CD4-positive, alpha-beta T cell (primary cell): ENCODE measurements around the gene PRDM12. TPM values are rescaled to one million over a fixed set of nuclear protein-coding genes. Genes with fewer than 3 reads are reported as not detected.

ENCODE experiments used
- ATAC-seq: fragments of 200-7000 bp; cut with Tn5 transposase; one replicate; pipeline ENCODE4 v1.10.0; 2022; ENCODE audit warnings: mild to moderate bottlenecking; ENCODE audit not compliant: poor library complexity
- CTCF ChIA-PET: fragments of 350-600 bp; sonication (Branson Sonifier 250); formaldehyde crosslinking; loops from one replicate; lab custom pipeline; 2021; ENCODE audit warnings: antibody characterized with exemption, inconsistent platforms; lab: Charles Lee
- POLR2A ChIA-PET: fragments of 350-600 bp; sonication (Branson Sonifier 250); formaldehyde crosslinking; loops from one replicate; lab custom pipeline; 2021; ENCODE audit warnings: antibody characterized with exemption, inconsistent platforms; lab: Charles Lee
- DNase-seq, 14 experiments: peaks; one replicate each; pipeline ENCODE4 v3.0.0-alpha.2; 2013 to 2020; ENCODE audit warnings: mixed read lengths in 2 of 14
- H3K27ac ChIP-seq, 2 donors: one replicate each; pipeline versions ENCODE4 v1.5.1 to v1.7.0; 2013; ENCODE audit warnings: low read length in 2 of 2, low read depth in 1 of 2, mild to moderate bottlenecking in 1 of 2
- H3K27me3 ChIP-seq, 2 experiments: 1 replicate in 1 of 2; 2 replicates in 1 of 2; pipeline versions ENCODE4 v1.6.1 to v1.7.0; 2013; ENCODE audit warnings: low read length in 2 of 2, control low read depth in 1 of 2, mild to moderate bottlenecking in 1 of 2, moderate library complexity in 1 of 2; ENCODE audit not compliant: insufficient read depth in 2 of 2, control insufficient read depth in 1 of 2
- H3K36me3 ChIP-seq: one replicate; pipeline ENCODE4 v1.6.1; 2013; ENCODE audit warnings: low read length, control low read depth; ENCODE audit not compliant: insufficient read depth
- H3K4me1 ChIP-seq: one replicate; pipeline ENCODE4 v1.6.1; 2013; ENCODE audit warnings: low read length, control low read depth; ENCODE audit not compliant: insufficient read depth
- H3K4me3 ChIP-seq: one replicate; pipeline ENCODE4 v1.5.1; 2013; ENCODE audit warnings: mild to moderate bottlenecking, low read length, moderate library complexity
- H3K9me3 ChIP-seq, 2 experiments: 1 replicate in 1 of 2; 2 replicates in 1 of 2; pipeline versions ENCODE4 v1.6.1 to v1.7.0; 2013; ENCODE audit warnings: low read length in 2 of 2, mild to moderate bottlenecking in 2 of 2, control low read depth in 1 of 2, moderate library complexity in 1 of 2; ENCODE audit not compliant: control insufficient read depth in 1 of 2, insufficient read depth in 1 of 2
- H3K27ac Mint-ChIP-seq: one replicate; pipeline ENCODE4 v1.8.0; 2020; ENCODE audit warnings: mixed read lengths
- H3K27me3 Mint-ChIP-seq: one replicate; pipeline ENCODE4 v1.8.0; 2021; ENCODE audit warnings: mixed read lengths
- H3K36me3 Mint-ChIP-seq: one replicate; pipeline ENCODE4 v1.8.0; 2021; ENCODE audit warnings: low read depth, mixed read lengths
- H3K4me1 Mint-ChIP-seq: one replicate; pipeline ENCODE4 v1.8.0; 2021; ENCODE audit warnings: low read depth, mixed read lengths
- H3K4me3 Mint-ChIP-seq: one replicate; pipeline ENCODE4 v1.8.0; 2020; ENCODE audit warnings: mild to moderate bottlenecking, mixed read lengths
- H3K9me3 Mint-ChIP-seq: one replicate; pipeline ENCODE4 v1.8.0; 2020; ENCODE audit warnings: mixed read lengths
- intact Hi-C, 2 experiments: fragments of 100-400 bp; cut with DNase I in 1 of 2; cut with micrococcal nuclease in 1 of 2; formaldehyde crosslinking; loops; one replicate each; pipeline versions ENCODE4 v1.15.1 to v1.9.0; 2023 to 2025; cut with DNase I, micrococcal nuclease
- total RNA-seq, 174 experiments: library from RNA in 2 of 174; stranded (reverse) in 2 of 174; gene quantifications; one replicate each; pipeline ENCODE4 v1.2.3 and lab custom pipeline; 2021 to 2026
- TF ChIP-seq, protein P1 (sequence below): fragments of 200-600 bp; IDR thresholded peaks from one replicate; pipeline ENCODE4 v1.8.0; 2022; ENCODE audit warnings: antibody characterized with exemption, mild to moderate bottlenecking

PRDM12 gene
- total RNA-seq, 2 experiments from 2014 or later = 0.14 TPM; not detected in 1

DNA sequence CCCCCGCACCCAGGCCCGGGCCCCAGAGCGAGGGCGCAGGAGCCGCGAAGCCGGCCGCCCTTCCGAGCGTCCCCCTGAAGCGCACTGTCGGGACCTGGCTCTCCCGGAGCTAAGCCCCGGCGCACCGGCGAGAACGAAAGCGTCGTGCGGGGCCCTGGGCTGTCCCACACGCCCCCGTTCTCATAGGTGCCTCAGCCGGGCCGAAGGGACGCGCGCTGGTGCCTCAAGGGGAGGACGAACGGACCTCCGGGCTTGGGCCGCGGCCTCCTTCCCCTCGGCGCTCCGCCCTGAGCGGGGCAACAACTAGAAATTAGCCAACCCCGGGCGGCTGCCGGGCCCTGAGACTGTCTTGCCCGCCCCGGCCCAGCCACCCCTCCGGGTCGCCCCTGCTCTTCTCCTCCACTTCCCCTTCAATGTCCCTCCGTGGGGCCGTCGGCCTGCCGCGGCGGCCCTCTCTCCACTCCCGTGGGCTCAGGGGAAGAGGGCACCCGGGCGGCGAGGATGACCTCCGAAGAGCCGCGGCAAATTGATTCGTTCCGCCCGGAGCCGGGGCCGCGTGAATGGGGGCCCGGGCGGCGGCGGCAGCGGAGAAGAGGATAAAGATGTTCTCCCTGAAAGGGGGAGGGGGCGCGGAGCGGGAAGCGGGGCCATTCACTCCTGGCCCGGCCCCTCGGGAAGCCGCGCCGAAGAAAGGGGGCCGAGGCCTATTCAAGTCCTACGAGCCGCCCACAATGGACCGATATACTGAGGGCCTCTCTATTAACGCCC lies 3.5 kb upstream of the PRDM12 start:
- H3K27ac Mint-ChIP-seq = no peak overlapping the region
- H3K4me1 ChIP-seq = peaks cover 55% of the 10 kb centered on the region
- no peak overlapping the region for H3K4me3 ChIP-seq
- POLR2A ChIA-PET = no interaction called here
- intact Hi-C loops = no loop called here
- no peaks in the 10 kb centered on the region for H3K36me3 Mint-ChIP-seq
- H3K27ac ChIP-seq = no peak overlapping the region
- H3K9me3 Mint-ChIP-seq = no peaks in the 10 kb centered on the region
- no peaks in the 10 kb centered on the region for H3K36me3 ChIP-seq
- H3K4me3 Mint-ChIP-seq = no peak overlapping the region
- H3K9me3 ChIP-seq = peaks cover 0 to 36% of the 10 kb centered on the region in 2 experiments
- peaks cover 63 to 76% of the 10 kb centered on the region in 2 experiments for H3K27me3 ChIP-seq
- CTCF ChIA-PET = no interaction called here
- DNase-seq = peak in 1 of 14 experiments; percentile 13
- H3K27me3 Mint-ChIP-seq = peaks cover 67% of the 10 kb centered on the region
- TF ChIP-seq, protein P1, sequence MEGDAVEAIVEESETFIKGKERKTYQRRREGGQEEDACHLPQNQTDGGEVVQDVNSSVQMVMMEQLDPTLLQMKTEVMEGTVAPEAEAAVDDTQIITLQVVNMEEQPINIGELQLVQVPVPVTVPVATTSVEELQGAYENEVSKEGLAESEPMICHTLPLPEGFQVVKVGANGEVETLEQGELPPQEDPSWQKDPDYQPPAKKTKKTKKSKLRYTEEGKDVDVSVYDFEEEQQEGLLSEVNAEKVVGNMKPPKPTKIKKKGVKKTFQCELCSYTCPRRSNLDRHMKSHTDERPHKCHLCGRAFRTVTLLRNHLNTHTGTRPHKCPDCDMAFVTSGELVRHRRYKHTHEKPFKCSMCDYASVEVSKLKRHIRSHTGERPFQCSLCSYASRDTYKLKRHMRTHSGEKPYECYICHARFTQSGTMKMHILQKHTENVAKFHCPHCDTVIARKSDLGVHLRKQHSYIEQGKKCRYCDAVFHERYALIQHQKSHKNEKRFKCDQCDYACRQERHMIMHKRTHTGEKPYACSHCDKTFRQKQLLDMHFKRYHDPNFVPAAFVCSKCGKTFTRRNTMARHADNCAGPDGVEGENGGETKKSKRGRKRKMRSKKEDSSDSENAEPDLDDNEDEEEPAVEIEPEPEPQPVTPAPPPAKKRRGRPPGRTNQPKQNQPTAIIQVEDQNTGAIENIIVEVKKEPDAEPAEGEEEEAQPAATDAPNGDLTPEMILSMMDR = no peak
- no peak for ATAC-seq
- peaks cover 14% of the 10 kb centered on the region for H3K4me1 Mint-ChIP-seq

DNA sequence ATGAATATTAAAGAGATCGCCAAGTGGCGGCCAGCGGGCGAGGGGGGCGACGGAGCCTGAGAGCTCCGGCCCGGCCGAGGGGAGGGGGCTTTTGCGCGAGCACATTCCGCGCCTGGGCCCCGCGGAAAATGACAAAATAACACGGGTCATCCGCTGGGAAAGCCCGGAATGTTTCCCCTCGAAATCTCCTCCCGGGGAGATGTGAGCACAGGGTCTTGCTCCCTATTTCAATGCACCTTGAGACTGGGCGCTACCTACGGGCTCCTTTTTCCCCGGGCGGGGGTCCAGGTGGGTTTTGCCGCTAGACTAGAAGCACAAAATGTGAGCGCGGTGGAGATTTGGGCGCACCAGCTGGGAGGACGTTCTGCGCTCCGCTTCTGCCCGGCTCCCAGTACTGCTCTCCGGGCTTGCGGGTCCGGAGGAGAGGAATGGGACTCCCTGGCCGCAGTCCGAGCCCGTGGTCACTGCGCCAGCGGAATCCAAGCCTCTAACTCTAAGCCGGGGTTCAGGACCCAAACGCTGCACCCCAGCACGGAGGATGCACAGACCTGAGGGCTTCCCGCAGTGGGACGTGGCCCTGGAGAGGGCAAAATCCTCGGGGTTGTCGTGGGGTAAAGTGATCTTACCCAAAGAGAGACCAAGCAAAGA lies 2.8 kb upstream of the PRDM12 start:
- H3K4me1 Mint-ChIP-seq = peaks cover 14% of the 10 kb centered on the region
- H3K27ac Mint-ChIP-seq = no peak overlapping the region
- H3K4me3 Mint-ChIP-seq = peak overlapping the region; percentile 34
- no peak overlapping the region for H3K4me3 ChIP-seq
- intact Hi-C loops = no loop called here
- ATAC-seq (no peak), DNase-seq (no peak)
- H3K27me3 ChIP-seq = peaks cover 63 to 82% of the 10 kb centered on the region in 2 experiments
- CTCF ChIA-PET = no interaction called here
- POLR2A ChIA-PET = no interaction called here
- H3K27ac ChIP-seq = no peak overlapping the region
- peaks cover 61% of the 10 kb centered on the region for H3K4me1 ChIP-seq
- no peaks in the 10 kb centered on the region for H3K36me3 Mint-ChIP-seq
- peaks cover 0 to 42% of the 10 kb centered on the region in 2 experiments for H3K9me3 ChIP-seq
- H3K27me3 Mint-ChIP-seq = peaks cover 65% of the 10 kb centered on the region
- TF ChIP-seq, protein P1 = no peak
- no peaks in the 10 kb centered on the region for H3K9me3 Mint-ChIP-seq
- H3K36me3 ChIP-seq = no peaks in the 10 kb centered on the region

DNA sequence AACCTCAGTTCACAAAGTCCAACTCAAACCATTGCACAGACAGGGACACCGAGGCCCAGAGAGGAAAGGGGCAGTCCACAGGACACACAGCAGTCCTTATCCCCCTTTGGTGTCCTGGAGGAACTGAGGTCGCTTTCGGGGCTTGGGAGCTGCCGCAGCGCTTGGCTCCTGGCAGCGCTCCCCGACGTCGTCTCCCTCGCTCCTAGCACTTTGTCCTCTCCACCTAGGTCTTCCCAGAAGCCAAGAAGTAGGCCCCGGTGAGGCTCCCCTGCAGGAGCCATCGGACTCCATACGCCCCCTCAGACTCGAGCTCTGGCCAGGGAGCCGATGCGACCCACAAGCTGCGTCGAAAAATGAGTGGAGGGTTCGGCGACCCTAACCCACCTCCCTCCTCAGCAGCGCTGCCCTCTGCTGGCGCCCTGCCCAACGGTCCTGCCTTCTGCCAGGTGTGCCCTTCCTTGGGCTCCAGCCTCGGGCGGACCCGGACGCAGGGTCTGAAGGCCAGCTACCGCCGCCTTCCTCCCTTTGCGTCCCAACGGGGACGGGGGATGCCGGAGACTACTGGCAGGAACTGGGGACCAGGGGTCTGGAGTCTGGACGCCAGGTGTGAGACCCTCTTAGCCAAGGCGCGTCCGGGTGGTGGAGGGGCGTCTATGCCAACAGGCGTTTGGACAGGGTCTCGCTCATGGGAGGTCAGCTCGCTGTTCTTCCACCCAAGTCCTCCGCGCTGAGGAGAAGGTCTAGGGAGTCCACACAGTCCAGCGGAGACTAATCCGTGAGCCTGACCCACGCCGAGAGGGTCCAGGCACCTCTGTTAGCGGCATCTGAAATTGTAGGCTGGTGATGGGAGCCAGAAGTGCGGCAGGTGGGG lies 2.1 kb upstream of the PRDM12 start:
- Histone ChIP-seq H3K4me1 (peaks cover 61% of the 10 kb centered on the region), H3K27me3 (peaks cover 68 to 84% of the 10 kb centered on the region in 2 experiments), H3K36me3 (no peaks in the 10 kb centered on the region), H3K9me3 (peaks cover 0 to 48% of the 10 kb centered on the region in 2 experiments), H3K4me3 (no peak overlapping the region), H3K27ac (no peak overlapping the region)
- H3K27ac Mint-ChIP-seq = no peak overlapping the region
- TF ChIP-seq, protein P1 = no peak
- no peaks in the 10 kb centered on the region for H3K36me3 Mint-ChIP-seq
- H3K4me1 Mint-ChIP-seq = peaks cover 14% of the 10 kb centered on the region
- CTCF ChIA-PET = interaction anchor here (1.0 to 1.3 kb wide), 2 partner anchors 20 to 38 kb away, joined by 3 to 5 read pairs; no protein-coding TSS in a partner anchor
- POLR2A ChIA-PET = interaction anchor here (1.3 kb wide), 1 partner anchor 20 kb away, joined by 4 read pairs; no protein-coding TSS in a partner anchor
- H3K4me3 Mint-ChIP-seq = peak overlapping the region; percentile 74
- H3K9me3 Mint-ChIP-seq = no peaks in the 10 kb centered on the region
- DNase-seq = peak in 1 of 14 experiments; percentile 8
- H3K27me3 Mint-ChIP-seq = peaks cover 63% of the 10 kb centered on the region
- intact Hi-C loops = no loop called here
- ATAC-seq = no peak
